HG03342 (cell line): ENCODE measurements around the gene SHANK1.
"Not testable (repeated sequence)": the region's sequence is repeated elsewhere in the genome, so short reads cannot be mapped to it uniquely, and the experiment has no call there.

Source experiments
- ATAC-seq: cut with Tn5 transposase; IDR thresholded peaks from one replicate; pipeline ENCODE4 v1.9.1; 2021; ENCODE audit warnings: mild to moderate bottlenecking, moderate library complexity; ENCODE audit not compliant: unreplicated experiment

The SHANK1 gene

DNA sequence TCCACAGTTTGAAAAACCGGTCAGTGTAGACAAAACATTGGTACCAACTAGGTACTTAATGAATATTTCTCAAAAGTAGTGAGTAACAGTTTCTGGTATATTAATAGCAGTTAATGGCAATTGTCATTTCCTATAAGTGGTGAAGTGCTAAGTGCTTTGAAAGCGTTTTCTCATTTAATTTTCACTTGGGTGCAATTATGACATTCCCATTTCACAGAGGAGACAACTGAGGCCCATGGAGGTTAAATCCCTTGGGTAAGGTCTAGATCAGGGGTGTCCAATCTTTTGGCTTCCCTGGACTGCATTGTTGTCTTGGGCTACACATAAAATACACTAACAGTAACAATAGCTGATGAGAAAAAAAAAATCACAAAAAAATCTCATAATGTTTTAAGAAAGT lies 79.2 kb downstream of the SHANK1 start:
- ATAC-seq, result no peak

DNA sequence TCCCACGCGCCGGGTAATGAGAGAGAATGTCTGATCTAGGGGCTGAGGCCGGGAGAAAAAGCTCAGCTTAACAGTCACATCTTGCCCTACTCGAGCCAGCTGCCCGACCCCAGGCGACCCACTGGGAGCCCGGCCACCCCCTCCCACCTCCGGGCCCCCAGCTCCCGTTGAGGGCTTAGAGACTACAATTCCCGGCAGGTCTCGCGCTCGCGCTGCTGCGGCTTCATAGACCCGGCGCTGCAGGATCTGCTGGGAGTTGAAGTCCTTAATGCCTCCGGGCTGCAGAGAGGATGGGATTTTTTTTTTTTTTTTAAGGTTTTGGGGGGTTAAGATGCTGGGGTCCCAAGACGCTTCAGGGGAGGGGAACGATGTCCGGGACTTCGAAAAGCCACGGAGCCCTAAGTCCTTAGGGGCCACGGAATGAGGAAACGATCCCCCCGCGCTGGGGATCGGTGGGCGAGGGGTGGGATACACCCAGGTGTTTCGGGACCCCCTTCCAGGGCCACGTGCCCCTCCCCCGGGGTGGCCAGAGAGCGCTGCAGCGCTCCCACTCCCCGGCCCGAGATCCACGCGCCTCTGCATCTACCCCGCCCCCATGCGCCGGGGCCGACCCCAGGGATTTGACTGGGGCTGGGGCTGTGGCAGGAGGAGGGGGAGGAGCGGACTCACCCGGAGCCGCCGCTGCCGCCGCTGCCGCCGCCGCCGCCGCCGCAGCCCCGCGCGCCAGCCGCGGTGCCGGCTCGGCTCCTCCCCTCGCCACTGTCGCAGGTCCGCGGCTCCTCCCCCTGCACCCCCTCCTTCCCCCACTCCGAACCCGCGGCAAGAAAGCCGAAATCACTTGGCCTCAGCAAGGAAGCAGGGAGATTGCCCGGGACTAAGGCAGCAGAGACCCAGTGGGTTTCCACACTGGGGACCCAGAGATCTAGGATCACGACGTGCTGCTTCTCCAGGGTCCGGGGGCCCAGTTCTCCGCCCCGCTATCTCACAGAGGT lies 80.2 kb downstream of the SHANK1 start, which contains the start of gene SYT3:
SYT3 (minus strand) TSS at position 761 of the 992 bp plus-strand sequence. CDS start 2,470 bp downstream, outside the sequence.
- no peak for ATAC-seq

DNA sequence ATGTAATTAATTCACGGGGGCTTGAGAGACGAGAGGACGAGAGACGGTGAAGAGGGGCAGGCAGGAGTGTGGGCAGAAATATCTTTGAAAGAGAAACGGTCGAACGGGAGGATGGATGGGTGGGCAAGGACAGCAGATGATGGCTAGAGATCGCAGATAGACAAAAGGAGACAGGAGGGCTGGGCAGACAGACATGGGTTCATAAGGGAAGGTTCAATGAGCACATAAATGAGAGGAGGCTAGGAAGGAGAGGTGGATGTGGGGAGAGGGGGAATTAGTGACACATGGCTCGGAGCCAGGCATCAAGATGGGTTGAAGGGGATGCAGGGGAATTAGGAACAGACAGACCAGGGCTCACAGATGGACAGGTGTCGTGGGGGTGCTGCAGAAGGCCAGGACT lies 81.0 kb downstream of the SHANK1 start:
- no peak for ATAC-seq

DNA sequence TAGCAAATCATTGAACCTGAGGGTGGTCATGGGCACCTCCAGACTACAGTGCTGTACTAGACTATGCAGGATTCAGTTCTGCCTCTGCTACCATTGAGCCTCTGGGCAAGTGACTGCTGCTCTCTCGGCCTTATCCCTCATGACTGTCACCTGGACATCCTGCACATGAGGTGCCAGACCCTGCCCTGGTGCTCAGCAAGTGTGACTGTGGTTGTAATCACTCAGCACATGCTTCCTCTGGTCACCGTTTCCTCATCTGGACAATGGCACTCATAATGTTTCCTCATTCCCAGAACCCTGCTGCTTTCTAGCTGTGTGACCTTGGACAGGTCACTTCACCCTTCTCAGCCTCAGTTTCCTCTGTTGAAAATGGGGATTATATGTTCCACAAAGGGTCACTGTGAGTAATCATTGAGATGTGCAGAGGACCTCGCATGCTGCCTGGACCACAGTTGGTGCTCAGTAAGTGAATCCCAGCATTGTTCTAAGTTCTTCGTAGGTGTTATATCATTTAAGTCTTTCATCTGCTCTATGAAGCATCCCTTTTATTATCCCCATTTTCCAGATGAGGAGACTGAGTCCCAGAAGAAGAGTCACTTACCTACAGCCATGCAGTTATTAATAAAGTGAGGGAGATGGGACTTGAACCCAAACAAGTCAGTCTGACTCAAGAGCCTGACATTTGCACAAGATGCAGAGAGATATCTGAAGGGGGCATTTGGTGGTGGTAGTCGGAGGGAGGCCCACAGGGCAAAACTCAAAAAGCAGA lies 83.1 kb downstream of the SHANK1 start:
- ATAC-seq, result no peak

DNA sequence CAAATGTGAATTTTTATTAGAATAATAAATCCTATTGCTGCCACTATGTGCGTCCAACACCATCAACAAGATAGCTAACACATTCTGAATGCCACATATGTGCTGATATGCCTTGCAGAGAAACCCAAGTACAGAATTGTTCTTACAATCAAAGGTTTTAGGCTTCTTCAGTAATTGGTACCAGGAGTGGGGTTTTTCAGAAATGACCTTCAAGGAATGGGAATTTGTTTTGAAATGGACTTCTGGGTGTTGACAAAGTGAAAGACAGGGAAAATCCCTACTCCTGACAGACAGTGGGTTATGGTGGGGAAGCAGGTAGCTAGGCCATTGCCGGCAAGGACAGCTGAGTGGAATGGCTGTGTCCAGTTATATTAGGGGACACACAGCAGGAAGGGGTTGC lies 85.6 kb downstream of the SHANK1 start:
- no peak for ATAC-seq

DNA sequence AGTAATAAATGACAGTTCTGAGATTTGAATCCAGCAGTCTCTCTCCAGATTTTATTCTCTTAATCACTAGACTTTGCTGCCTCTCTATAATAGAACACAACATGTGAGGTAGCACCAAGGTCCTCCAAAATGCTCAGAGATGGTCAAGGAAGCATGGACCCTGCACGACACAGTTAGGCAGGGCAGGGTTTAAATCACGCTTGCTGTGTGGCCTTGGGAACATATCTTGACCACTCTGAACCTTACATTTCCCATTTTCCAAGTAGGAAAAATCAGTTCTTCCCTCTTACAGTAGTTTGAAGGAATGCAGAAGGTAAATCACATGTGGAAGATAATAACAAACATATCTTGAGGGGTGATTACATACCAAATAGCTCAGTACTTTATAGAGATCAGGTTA lies 86.2 kb downstream of the SHANK1 start:
- ATAC-seq, result no peak

DNA sequence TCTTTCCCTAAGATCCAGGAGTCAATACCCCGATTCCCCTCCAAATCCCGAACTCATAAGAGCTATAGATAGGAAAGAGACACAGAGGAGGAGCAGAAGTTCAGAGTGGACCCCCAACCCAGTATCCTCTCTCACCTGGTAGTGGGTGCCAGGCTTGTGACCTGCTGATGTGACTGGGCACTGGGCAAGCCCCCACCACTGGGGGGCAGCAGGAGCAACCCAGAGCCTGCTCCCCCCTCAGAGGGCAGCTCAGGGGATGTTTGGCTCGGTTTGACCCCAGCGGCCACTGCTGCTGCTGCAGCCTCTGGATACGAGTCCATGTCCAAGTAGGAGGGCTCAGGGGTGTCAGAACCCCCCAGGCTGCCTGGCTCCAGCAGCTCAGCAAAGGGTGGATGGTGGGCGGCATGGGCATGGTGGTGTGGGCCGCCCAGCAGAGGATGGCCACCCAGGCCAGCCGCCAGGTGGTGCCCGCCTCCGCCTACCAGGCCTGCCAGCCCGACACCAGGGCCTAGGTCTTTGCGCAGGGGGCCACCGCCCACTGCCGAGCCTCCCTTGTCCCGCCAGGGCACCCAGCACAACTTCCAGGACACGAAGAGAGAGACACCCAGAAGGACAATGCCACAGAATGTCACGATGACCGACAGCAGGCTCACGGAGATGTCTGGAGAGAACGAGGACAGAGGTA lies 87.3 kb downstream of the SHANK1 start:
- ATAC-seq, result no peak

DNA sequence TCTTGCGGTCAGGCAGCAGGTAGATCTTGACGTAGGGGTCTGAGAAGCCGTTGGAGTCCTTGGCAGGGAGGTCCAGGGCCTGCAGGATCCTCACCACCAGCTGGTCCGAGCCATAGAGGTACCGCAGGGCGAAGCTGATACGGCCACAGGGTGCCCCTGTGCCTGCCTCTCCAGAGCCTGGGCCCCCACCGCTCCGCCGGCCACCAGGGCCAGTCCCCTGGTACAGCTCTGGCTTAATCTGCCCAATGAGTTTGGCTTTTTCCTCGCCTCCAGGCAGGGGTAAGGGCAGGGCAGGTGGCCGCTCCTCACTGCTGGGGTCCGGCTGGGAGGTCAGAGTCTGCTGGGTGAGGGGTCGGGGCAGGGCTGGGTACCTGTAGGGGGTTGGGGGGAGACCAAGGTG lies 89.8 kb downstream of the SHANK1 start:
- no peak for ATAC-seq

DNA sequence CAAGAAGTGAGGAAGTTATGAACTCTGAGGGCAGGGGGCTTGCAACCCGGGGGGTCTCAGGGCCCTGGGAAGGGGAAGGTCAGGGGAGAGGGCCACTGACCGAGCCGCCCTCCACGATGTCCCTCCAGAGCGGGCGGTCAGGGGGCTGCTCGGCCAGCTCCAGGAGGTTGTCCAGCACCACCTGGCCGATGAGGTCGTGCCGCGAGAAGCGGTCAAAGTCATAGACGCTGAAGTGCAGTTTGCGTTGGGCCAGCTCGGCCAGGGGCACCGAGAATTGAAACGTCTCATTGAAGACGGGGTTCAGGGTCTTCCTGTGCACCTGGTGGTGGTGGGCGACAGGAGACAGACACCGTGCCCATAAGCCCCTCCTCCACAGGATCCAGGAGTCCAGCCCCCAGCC lies 90.4 kb downstream of the SHANK1 start:
- no peak for ATAC-seq

DNA sequence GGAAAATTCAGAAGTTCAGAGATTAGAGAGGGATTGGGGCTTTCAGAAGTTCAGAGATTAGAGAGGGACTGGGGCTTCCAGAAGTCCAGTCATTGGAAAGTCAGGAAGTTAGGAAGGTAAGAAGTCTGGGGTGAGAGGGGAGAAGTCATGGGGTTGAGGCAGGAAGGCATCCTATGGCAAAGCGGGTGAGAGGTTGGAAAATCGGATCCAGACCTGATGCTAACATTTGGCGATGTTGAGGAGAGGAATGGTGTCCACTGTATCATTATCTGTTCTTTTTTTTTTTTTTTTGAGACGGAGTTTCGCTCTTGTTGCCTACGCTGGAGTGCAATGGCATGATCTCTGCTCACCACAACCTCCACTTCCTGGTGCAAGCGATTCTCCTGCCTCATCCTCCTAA lies 91.1 kb downstream of the SHANK1 start:
- ATAC-seq, result no peak

DNA sequence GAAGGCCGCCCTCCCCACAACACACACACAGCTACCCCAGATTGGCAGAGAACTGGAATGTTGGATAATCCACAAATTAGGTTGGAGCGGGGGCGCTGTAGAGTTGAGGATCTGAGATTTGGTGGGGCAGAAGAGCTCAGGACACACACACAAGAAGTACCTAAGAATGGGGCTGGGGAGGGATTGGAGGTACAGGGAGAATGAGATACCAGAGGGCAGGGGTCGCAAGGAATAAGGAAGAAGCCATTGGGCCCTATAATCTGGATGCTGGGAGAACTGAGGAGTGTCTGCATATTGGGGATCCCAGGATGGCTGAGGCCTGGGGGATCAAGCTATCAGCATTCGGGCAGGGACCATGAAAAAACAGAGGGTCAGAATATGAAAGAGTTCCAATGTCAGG lies 91.5 kb downstream of the SHANK1 start:
- no peak for ATAC-seq

DNA sequence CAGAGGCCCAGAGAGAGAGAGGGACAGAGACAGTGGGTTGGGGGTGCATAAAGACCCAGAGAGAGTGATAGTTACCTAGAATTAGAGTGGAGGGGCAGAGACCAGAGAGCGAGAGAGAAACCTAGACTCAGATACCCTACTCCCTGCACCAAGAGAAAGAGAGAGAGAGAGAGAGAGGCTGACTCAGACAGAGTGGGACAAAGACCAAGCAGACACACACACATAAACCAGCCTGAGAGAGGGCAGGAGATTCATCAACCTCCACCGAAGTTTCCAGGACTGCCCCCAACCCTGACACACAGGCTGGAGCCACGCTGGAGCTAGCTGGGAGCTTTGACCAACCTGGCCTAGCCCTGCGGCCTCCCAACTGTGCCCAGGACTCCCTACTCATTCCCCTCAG lies 92.8 kb downstream of the SHANK1 start:
- ATAC-seq, result no peak

DNA sequence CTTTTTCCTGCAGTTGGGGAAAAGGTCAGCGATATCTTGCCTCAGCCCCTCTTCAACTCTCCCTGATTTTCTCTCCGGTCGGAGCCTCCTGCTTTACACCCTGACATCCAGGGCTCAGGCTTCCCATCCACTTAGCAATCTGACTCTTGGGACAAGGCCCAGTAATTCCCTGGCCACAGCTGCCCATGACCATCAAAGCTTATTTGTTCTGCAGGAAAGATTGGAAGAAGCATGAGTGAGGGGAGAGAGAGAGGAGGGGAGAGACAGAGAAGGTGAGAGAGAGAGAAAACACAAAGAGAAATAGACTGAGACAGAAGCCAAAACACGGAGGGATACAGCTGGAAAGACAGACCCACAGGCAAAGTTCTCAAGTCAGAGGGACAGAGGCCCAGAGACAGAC lies 93.6 kb downstream of the SHANK1 start:
- ATAC-seq, result no peak

DNA sequence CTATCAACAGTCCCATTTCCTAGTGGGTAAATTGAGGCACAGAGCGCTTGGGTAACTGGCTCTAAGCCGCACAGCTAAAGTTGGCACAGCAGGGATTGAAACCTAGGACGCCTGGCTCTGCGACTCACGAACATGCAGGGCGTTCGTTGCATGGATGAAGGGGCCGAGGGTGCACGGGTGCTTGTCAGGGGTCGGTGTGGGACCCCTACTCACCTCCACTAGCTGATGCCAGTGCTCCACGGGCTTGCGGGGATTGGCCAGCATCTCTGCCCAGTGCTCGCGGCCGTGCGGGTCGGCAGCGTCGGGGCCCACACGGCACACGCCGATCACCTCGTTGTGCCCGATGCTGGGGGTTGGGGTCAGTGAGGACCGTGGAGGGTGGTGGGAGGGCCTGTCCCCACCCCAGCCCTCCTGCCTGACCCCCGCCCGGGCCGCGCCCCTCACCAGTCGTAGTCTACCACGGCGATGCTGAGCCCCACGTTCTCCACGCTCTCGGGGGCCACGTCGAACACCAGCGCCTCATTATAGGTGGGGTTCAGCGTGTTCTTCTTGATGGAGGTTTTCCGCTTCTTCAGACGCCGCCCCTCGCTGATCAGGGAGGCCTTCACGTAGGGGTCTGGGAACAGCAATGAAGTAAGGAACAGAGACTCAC lies 94.5 kb downstream of the SHANK1 start:
- ATAC-seq, result no peak

DNA sequence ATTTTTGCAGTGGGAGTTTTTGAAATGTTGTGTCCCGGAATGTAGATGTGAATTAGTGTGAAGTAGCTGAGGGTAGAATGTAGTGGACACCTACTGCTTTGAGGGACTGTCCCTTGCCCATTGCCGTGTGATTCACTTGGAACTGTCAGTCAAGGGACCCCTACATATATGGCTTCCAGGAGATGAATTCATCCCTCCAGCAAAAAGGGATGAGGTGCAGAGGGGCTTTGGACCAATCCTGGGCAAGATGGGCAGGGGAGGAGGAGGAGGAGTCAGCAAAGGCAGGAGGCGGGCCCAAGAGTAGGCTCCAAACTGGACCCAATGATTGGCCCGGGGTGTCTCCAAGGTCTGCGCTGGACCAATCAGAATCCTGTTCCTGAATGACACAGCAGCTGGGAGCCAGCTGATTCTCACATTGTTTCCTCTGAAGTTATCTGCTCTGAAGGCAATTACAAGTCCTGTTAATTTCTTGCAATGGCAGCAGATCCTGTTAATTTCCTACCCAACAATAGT lies 99.2 kb downstream of the SHANK1 start:
- ATAC-seq, result not testable (repeated sequence)

DNA sequence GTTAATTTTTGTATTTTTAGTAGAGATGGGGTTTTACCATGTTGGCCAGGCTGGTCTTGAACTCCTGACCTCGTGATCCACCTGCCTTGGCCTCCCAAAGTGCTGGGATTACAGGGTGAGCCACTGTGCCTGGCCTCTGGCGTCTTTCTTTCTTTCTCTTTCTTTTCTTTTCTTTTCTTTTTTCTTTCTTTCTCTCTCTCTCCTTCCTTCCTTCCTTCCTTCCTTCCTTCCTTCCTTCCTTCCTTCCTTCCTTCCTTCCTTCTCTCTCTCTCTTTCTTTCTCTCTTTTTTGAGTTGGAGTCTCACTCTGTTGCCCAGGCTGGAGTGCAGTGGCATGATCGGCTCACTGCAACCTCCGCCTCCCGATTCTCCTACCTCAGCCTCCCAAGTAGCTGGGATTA lies 100.4 kb downstream of the SHANK1 start:
- ATAC-seq, result not testable (repeated sequence)

DNA sequence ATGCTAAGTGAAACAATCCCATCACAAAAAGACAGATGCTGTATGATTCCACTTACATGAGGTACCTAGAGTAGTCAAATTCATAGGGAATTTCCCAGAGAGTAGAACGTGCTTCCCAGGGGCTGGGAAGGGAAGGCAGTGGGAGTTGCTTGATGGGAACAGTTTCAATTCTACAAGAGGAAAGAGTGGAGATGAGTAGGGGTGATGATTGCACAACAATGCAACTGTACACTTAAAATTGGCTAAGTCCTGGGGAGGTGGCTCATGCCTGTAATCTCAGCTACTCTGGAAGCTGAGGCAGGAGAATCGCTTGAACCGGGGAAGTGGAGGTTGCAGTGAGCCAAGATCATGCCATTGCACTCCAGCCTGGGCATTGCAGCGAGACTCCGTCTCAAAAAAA lies 101.2 kb downstream of the SHANK1 start:
- not testable (repeated sequence) for ATAC-seq

DNA sequence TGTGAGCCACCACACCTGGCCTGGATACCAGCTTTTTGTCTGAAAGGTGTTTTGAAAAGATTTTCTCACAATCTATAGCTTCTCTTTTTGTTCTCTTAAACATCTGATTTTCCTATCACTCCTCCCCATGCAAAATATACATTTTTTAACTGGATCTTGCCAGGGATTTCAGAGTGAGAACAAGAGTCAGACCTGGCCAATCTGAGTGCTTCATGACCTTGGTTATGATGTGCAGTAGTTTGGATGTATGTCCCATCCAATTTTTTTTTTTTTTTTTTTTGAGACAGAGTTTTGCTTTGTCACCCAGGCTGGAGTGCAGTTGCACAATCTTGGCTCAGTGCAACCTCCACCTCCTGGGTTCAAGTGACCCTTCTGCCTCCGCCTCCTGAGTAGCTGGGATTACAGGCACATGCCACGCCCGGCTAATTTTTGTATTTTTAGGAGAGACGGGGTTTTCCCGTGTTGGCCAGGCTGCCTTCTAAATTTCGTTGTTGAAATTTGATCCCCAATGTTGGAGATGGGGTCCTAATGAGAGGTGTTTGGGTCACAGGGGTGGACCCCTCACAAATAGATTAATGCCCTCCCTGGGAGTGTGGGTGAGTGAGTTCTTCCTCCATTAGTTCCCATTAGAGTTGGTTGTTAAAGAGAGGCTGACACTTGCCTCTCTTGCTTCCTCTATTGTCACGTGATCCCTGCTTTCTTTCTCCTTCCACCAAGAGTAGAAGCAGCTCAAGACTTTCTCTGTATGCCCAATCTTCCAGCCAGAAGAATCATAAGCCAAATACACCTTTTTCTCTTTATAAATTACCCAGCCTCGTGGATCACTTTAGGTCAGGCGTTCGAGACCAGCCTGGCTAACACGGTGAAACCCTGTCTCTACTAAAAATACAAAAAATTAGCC lies 106.8 kb downstream of the SHANK1 start:
- not testable (repeated sequence) for ATAC-seq
